ENCODE measurements around the gene PIP4K2A.

PIP4K2A gene

GRCh38 chr10:22651276-22651980 lies 63.0 kb downstream of the PIP4K2A start:
- DNase-seq (ENCODE audit: insufficient read length, low spot score) (no peak), FAIRE-seq (no peak)
- no peak for TF ChIP-seq CTCF (IDR thresholded peaks at IDR 0.05; ENCODE audit: insufficient read depth, missing control alignments)

GRCh38 chr10:22649994-22650393 lies 64.4 kb downstream of the PIP4K2A start:
- FAIRE-seq (no peak), DNase-seq (ENCODE audit: insufficient read length, low spot score) (no peak)
- TF ChIP-seq CTCF (IDR thresholded peaks at IDR 0.05; ENCODE audit: insufficient read depth, missing control alignments) = no peak

GRCh38 chr10:22649390-22649841 lies 65.0 kb downstream of the PIP4K2A start:
- DNase-seq (ENCODE audit: insufficient read length, low spot score) = no peak
- FAIRE-seq = no peak
- TF ChIP-seq CTCF (IDR thresholded peaks at IDR 0.05; ENCODE audit: insufficient read depth, missing control alignments) = no peak

GRCh38 chr10:22648547-22648961 lies 65.8 kb downstream of the PIP4K2A start:
- FAIRE-seq (no peak), DNase-seq (ENCODE audit: insufficient read length, low spot score) (no peak)
- no peak for TF ChIP-seq CTCF (IDR thresholded peaks at IDR 0.05; ENCODE audit: insufficient read depth, missing control alignments)

GRCh38 chr10:22647244-22647643 lies 67.1 kb downstream of the PIP4K2A start:
- DNase-seq (ENCODE audit: insufficient read length, low spot score) = no peak
- no peak for TF ChIP-seq CTCF (IDR thresholded peaks at IDR 0.05; ENCODE audit: insufficient read depth, missing control alignments)
- no peak for FAIRE-seq

GRCh38 chr10:22646388-22646853 lies 68.0 kb downstream of the PIP4K2A start:
- no peak for FAIRE-seq
- no peak for TF ChIP-seq CTCF (IDR thresholded peaks at IDR 0.05; ENCODE audit: insufficient read depth, missing control alignments)

GRCh38 chr10:22644222-22644621 lies 70.2 kb downstream of the PIP4K2A start:
- FAIRE-seq = no peak
- no peak for DNase-seq (ENCODE audit: insufficient read length, low spot score)

More at GRCh38 chr10:22646388-22646853, 68.0 kb downstream of the PIP4K2A start:
- DNase-seq (ENCODE audit: insufficient read length, low spot score) = no peak

More at GRCh38 chr10:22644222-22644621, 70.2 kb downstream of the PIP4K2A start:
- TF ChIP-seq CTCF (IDR thresholded peaks at IDR 0.05; ENCODE audit: insufficient read depth, missing control alignments) = no peak

Measured in D721Med (cell line).